Coronary artery (tissue), 2 donors: ENCODE results near the gene NAXE.
"Not testable (repeated sequence)": the region's sequence is repeated elsewhere in the genome, so short reads cannot be mapped to it uniquely, and the experiment has no call there.

Source experiments
- DNase-seq: peaks from one replicate; pipeline ENCODE4 v3.0.0-alpha.2; 2017; ENCODE audit warnings: low spot score
- H3K27ac ChIP-seq, 2 donors: fragments of 200-600 bp; sonication (generic); one replicate each; pipeline ENCODE4 v1.5.1; 2016 to 2019
- H3K4me3 ChIP-seq: fragments of 200-600 bp; sonication (generic); 2 replicates; pipeline ENCODE4 v1.5.1; 2016; ENCODE audit warnings: mild to moderate bottlenecking, moderate library complexity
- TF ChIP-seq, protein P1 (sequence below): fragments of 200-600 bp; sonication (generic); IDR thresholded peaks from one replicate; pipeline ENCODE4 v1.5.1; 2019; ENCODE audit warnings: antibody characterized with exemption

Gene NAXE

DNA sequence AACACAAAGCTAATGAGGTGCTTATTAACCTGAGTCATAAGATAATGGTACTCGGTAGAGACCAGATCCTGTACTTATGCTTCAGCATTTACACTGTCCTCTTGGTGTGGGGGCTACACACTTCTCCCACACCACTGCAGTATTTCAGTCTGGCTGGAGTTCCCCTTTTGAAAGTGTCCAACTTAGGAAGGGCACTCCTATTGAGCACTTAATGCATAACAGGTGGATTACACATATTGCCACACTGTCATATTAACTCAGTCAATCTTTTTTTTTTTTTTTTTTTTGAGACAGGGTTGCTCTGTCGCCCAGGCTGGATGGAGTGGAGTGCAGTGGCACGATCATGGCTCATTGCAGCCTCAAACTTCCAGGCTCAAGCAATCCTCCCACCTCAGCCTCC is 8.2 kb downstream of the NAXE start:
- Histone ChIP-seq H3K27ac (no peak overlapping the region), H3K4me3 (no peak overlapping the region)
- TF ChIP-seq, protein P1, sequence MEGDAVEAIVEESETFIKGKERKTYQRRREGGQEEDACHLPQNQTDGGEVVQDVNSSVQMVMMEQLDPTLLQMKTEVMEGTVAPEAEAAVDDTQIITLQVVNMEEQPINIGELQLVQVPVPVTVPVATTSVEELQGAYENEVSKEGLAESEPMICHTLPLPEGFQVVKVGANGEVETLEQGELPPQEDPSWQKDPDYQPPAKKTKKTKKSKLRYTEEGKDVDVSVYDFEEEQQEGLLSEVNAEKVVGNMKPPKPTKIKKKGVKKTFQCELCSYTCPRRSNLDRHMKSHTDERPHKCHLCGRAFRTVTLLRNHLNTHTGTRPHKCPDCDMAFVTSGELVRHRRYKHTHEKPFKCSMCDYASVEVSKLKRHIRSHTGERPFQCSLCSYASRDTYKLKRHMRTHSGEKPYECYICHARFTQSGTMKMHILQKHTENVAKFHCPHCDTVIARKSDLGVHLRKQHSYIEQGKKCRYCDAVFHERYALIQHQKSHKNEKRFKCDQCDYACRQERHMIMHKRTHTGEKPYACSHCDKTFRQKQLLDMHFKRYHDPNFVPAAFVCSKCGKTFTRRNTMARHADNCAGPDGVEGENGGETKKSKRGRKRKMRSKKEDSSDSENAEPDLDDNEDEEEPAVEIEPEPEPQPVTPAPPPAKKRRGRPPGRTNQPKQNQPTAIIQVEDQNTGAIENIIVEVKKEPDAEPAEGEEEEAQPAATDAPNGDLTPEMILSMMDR, result no peak
- DNase-seq, result no peak

DNA sequence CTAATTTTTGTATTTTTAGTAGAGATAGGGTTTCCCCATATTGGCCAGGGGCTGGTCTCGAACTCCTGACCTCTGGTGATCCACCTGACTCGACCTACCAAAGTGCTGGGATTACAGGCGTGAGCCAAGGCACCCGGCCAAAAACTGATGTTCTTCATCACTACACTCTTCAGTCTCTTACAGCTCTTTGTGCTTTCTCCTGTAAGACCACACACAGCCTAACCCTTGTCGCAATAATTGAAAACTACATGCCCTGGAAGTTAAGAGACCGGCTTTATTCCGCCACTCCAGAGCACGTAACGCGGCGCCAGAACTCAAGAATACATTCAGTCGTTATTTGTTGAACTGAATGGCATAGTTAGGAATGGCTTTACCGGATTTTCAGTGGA is 9.2 kb downstream of the NAXE start:
- no peak for DNase-seq
- Histone ChIP-seq H3K4me3 (peak overlapping the region; percentile 77), H3K27ac (peak overlapping the region in 1 of 2 donors; percentile 75)
- TF ChIP-seq, protein P1, result no peak

DNA sequence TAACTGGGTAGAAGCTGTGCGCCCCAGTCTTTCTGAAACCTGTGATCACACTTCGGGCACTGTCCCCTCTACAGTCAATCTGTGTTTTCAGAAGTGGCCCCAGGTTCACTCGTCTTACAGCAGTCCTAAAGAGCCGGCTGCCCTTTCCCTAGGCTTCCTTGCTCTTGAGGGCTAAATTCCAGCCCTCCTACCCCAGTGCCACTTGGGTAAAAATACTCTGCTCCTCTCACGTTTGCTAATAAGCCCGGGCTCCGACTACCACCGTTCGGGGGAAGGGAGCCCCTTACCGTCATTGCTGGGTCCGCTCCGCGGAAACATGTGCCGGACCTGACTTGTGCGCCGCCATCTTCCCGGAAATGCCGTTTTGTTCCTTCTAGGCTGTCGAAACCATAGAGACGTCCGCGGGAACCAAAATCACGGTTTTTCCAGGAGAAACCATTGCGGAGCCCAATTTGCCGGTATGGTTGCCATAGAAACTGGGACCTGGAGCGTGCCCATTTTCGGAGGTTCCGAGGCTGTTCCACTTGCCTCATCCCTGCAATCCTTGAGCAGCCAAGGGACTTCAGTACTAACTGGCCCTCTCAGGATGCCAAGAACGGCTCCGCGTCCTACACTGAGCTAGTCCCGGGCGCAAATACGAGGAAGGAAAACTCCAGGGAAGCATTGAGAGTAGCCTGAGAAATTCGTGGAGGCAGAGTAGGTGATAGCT is 9.7 kb downstream of the NAXE start, which contains the start of gene GPATCH4:
Gene GPATCH4 (minus strand): TSS at position 358 of the 709 bp plus-strand sequence.
- peak; percentile 91 for DNase-seq
- TF ChIP-seq, protein P1, result no peak
- Histone ChIP-seq H3K4me3 (peak within 1 kb of the TSS; percentile 77), H3K27ac (peak within 1 kb of the TSS; percentile 69 to 75)

DNA sequence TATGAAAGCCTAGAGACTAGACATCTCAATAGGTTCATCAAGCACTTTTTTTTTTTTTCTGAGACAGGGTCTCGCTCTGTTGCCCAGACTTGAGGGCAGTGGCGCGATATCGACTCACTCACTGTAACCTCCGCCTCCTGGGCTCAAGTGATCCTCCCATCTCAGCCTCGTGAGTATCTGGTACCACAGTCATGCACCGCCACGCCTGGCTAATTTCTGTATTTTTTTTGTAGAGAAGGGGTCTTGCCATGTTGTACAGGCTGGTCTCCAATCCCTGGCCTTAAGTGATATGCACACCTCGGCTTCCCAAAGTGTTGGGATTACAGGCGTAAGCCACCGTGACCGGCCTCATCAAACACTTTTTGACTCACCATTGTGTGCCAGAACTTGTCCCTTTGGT is 10.3 kb downstream of the NAXE start:
- peak overlapping the region; percentile 69 to 75 for H3K27ac ChIP-seq
- no peak for DNase-seq
- H3K4me3 ChIP-seq, result peak overlapping the region; percentile 77
- TF ChIP-seq, protein P1, result no peak

DNA sequence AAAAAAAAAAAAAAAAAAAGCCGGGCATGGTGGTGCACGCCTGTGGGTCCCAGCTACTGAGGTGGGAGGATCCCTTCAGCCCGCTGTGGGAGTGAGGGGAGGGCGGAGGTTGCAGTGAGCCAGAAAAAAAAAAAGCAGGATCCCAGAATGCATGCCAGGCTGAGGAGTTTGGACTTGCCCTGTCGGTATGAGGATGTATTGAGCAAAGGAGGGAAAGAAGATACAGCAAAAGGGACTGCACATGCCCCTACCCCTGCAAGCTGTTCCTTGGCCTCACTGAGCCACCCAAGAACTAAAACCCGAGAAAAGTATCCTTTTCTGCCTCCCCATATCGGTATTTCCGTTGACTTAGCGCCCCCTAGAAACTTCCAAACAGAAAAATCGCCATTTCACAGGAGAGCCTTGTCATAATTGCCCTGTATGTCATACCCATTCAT is 11.0 kb downstream of the NAXE start:
- Histone ChIP-seq H3K4me3 (no peak overlapping the region), H3K27ac (no peak overlapping the region)
- no peak for DNase-seq
- TF ChIP-seq, protein P1, result no peak

DNA sequence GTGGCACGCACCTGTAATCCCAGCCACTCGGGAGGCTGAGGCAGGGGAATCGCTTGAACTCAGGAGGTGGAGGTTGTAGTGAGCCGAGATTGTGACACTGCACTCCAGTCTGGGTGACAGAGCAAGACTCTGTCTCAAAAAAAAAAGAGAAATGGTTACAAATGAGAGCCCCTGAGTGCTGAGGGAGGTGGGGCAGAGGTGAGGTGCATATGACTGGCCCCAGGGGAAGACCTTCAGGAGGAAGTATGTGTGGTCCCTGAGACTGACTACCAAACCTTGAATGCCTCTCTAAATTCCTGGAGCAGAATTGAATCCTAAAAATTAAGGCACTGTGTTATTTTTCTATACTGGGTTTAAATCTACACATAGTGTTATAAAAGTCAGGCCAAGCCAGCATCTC is 15.8 kb downstream of the NAXE start:
- not testable (repeated sequence) for DNase-seq, H3K4me3 ChIP-seq

DNA sequence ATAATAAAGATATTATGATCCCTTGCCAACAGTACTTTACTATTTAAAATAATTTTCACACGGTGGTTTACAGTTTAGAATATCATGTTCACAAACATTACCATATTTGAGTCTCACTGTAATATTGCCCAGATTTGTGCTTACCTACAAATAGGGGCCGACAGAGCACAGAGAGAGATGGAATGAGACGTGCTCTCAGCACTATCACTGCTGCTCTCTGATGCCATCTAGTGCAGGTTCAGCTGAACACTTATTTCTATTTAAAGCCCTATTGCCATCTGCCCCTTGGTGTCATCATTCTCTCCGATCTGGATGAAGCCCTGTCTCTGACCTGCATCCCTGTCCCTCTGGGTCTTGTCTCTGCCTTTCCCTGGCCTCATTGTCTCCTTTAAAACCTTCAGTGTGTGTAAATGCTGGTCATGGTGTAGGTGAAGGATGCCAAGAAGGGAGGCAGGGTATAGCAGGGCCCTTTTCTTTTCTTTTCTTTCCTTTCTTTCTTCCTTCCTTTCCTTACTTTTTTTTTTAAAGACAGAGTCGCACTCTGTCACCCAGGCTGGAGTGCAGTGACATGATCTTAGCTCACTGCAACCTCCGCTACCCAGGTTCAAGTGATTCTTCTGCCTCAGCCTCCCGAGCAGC is 16.6 kb downstream of the NAXE start:
- no peak for DNase-seq
- Histone ChIP-seq H3K27ac (no peak overlapping the region), H3K4me3 (no peak overlapping the region)
- TF ChIP-seq, protein P1, result peak; percentile 69

More for the DNA sequence above, 15.8 kb downstream of the NAXE start:
- H3K27ac ChIP-seq, result not testable (repeated sequence)
